ENCODE measurements around the gene ACP7.

GRCh38 chr19:39067104-39067503 lies 17.1 kb upstream of the ACP7 start:
- TF ChIP-seq, protein P1, sequence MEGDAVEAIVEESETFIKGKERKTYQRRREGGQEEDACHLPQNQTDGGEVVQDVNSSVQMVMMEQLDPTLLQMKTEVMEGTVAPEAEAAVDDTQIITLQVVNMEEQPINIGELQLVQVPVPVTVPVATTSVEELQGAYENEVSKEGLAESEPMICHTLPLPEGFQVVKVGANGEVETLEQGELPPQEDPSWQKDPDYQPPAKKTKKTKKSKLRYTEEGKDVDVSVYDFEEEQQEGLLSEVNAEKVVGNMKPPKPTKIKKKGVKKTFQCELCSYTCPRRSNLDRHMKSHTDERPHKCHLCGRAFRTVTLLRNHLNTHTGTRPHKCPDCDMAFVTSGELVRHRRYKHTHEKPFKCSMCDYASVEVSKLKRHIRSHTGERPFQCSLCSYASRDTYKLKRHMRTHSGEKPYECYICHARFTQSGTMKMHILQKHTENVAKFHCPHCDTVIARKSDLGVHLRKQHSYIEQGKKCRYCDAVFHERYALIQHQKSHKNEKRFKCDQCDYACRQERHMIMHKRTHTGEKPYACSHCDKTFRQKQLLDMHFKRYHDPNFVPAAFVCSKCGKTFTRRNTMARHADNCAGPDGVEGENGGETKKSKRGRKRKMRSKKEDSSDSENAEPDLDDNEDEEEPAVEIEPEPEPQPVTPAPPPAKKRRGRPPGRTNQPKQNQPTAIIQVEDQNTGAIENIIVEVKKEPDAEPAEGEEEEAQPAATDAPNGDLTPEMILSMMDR (conservative IDR thresholded peaks at IDR 0.05): no peak
- TF ChIP-seq EZH2 (IDR thresholded peaks at IDR 0.05; ENCODE audit: low read depth): no peak

Measured in PC-9 (cell line).